GM12878 (cell line): ENCODE measurements around the gene ZNF415.

Source experiments
- EGR1 ChIP-seq, 2 experiments: IDR thresholded peaks; 1 replicate in 1 of 2; 2 replicates in 1 of 2; pipeline ENCODE4 v1.6.1; 2011 to 2012; ENCODE audit warnings: low read depth in 2 of 2, low read length in 2 of 2, borderline replicate concordance in 1 of 2, mild to moderate bottlenecking in 1 of 2, moderate library complexity in 1 of 2
- FOXK2 ChIP-seq: fragments of 450-650 bp; IDR thresholded peaks from 2 replicates; pipeline ENCODE4 v1.6.1; 2017; ENCODE audit warnings: mild to moderate bottlenecking, moderate library complexity
- FOXM1 ChIP-seq: IDR thresholded peaks from 2 replicates; pipeline ENCODE4 v1.6.1; 2012; ENCODE audit warnings: low read depth, mild to moderate bottlenecking, inconsistent platforms, low read length, moderate library complexity
- JUND ChIP-seq: IDR thresholded peaks from 2 replicates; pipeline ENCODE4 v1.6.1; 2012; ENCODE audit warnings: low read depth, mild to moderate bottlenecking, low read length, improper control_type of control experiment, moderate library complexity
- POLR2A ChIP-seq: IDR thresholded peaks from 2 replicates; pipeline ENCODE4 v1.6.1; 2011; ENCODE audit warnings: low read depth, mild to moderate bottlenecking, low read length
- POLR2AphosphoS5 ChIP-seq: IDR thresholded peaks from 2 replicates; pipeline ENCODE4 v1.6.1; 2011; ENCODE audit warnings: mild to moderate bottlenecking, low read length, inconsistent platforms
- SIN3A ChIP-seq: IDR thresholded peaks from 2 replicates; pipeline ENCODE4 v1.6.1; 2012; ENCODE audit warnings: low read depth, low read length, improper control_type of control experiment
- SUZ12 ChIP-seq: fragments of 200-600 bp; sonication (generic); IDR thresholded peaks from one replicate; pipeline ENCODE4 v1.6.1; 2018; ENCODE audit warnings: antibody characterized with exemption, mild to moderate bottlenecking; ENCODE audit not compliant: unreplicated experiment
- ZNF217 ChIP-seq: fragments of 450-650 bp; IDR thresholded peaks from 2 replicates; pipeline ENCODE4 v1.6.1; 2017; ENCODE audit warnings: antibody characterized with exemption, mild to moderate bottlenecking
- TF ChIP-seq, protein P1 (sequence below), 3 experiments: IDR thresholded peaks in 2 of 3; conservative IDR thresholded peaks in 1 of 3; 2 replicates each; pipeline ENCODE4 v1.5.1; 2011; ENCODE audit warnings: low read depth in 3 of 3, low read length in 3 of 3, mild to moderate bottlenecking in 3 of 3, control low read depth in 2 of 3, moderate library complexity in 2 of 3, inconsistent platforms in 1 of 3, mixed read lengths in 1 of 3; ENCODE audit not compliant: control insufficient read depth in 2 of 3, insufficient read depth in 1 of 3; ENCODE audit errors: extremely low read depth in 1 of 3
- TF ChIP-seq, protein P2 (sequence below): IDR thresholded peaks from 2 replicates; pipeline ENCODE4 v1.6.1; 2011; ENCODE audit warnings: borderline replicate concordance, low read depth, mild to moderate bottlenecking, moderate library complexity, mixed read lengths, low read length; ENCODE audit not compliant: insufficient read depth; ENCODE audit errors: extremely low read length

DNA sequence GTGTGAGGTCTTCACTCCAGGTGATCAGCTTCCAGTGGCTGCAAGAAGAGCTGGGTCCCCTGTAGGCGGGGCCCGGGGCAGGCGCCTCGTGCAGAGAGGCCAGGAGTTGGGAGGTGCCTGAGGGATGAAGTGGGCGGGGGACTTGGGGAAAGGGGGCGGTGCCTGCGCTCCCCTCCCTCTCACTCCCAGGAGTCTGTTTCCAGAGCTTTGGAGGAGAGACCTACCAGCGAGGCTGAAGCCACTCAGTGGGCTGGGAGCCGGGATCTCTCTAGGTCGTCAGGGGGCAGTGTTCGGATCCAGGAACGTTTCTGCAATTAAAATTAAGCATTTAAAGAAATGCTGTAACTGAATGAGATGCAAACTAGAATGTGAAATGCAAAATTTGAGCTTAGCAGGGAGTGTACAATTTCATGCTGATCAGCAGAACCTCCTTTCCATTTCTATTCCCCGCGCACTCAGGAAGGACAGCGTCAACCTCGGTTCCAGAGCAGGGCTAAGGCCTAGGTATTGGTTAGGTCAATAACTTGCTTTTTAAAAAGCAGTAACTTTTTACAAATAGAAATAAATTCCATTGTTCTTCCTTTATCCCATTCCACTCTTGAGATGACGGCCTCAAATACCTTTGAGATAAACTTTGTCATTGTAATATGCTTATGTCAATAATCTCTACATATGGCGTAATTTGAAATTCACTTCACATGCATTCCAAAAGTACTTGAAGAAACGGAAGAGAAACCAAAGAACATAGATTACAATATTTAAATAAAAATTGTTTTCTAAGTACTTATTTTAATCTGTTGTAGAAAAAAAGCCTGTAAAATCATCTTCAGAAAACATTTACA, 41.1 kb downstream of the ZNF415 start:
- TF ChIP-seq POLR2AphosphoS5: no peak
- no peak for TF ChIP-seq SUZ12
- no peak for TF ChIP-seq FOXK2
- no peak for TF ChIP-seq POLR2A
- no peak for TF ChIP-seq EGR1 (IDR thresholded peaks at IDR 0.05; ENCODE audit: borderline replicate concordance in 1 of 2, low read depth in 2 of 2, low read length in 2 of 2)
- TF ChIP-seq FOXM1: no peak
- TF ChIP-seq, protein P1, sequence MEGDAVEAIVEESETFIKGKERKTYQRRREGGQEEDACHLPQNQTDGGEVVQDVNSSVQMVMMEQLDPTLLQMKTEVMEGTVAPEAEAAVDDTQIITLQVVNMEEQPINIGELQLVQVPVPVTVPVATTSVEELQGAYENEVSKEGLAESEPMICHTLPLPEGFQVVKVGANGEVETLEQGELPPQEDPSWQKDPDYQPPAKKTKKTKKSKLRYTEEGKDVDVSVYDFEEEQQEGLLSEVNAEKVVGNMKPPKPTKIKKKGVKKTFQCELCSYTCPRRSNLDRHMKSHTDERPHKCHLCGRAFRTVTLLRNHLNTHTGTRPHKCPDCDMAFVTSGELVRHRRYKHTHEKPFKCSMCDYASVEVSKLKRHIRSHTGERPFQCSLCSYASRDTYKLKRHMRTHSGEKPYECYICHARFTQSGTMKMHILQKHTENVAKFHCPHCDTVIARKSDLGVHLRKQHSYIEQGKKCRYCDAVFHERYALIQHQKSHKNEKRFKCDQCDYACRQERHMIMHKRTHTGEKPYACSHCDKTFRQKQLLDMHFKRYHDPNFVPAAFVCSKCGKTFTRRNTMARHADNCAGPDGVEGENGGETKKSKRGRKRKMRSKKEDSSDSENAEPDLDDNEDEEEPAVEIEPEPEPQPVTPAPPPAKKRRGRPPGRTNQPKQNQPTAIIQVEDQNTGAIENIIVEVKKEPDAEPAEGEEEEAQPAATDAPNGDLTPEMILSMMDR (IDR thresholded peaks at IDR 0.05 in 2 of 3, conservative IDR thresholded peaks at IDR 0.05 in 1 of 3; ENCODE audit: control insufficient read depth in 2 of 3, extremely low read depth in 1 of 3, insufficient read depth in 1 of 3, low read depth in 3 of 3, low read length in 3 of 3): no peak
- TF ChIP-seq SIN3A: no peak
- no peak for TF ChIP-seq ZNF217
- TF ChIP-seq JUND: no peak
- TF ChIP-seq, protein P2, sequence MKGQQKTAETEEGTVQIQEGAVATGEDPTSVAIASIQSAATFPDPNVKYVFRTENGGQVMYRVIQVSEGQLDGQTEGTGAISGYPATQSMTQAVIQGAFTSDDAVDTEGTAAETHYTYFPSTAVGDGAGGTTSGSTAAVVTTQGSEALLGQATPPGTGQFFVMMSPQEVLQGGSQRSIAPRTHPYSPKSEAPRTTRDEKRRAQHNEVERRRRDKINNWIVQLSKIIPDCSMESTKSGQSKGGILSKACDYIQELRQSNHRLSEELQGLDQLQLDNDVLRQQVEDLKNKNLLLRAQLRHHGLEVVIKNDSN: no peak
